ENCODE data around the gene CROCC2. TPM values are rescaled to one million over a fixed set of nuclear protein-coding genes. Genes with fewer than 3 reads are reported as not detected.

Gene CROCC2
- total and polyA plus RNA-seq, 2 donors from 2014 or later = 0.13 TPM; not detected in 1

GRCh38 chr2:241007111-241007510 lies 101.0 kb downstream of the CROCC2 start:
- no peak overlapping the region for H3K9ac ChIP-seq (ENCODE audit: low read length in 3 of 3)
- TF ChIP-seq CTCF (IDR thresholded peaks at IDR 0.05; ENCODE audit: borderline replicate concordance, extremely low read depth, insufficient read depth) = no peak
- no peak for FAIRE-seq

GRCh38 chr2:241007880-241008710 lies 102.0 kb downstream of the CROCC2 start:
- Histone ChIP-seq H3K4me3 (ENCODE audit: low read length in 3 of 3) (no peak overlapping the region), H3K36me3 (ENCODE audit: control insufficient read depth in 2 of 3, insufficient read depth in 3 of 3, low read length in 3 of 3) (peaks cover 0 to 5% (median 0%) of the 10 kb centered on the region in 3 donors), H3K27ac (ENCODE audit: low read depth in 2 of 2, low read length in 2 of 2) (no peak overlapping the region), H3K9ac (ENCODE audit: low read length in 3 of 3) (no peak overlapping the region), H3K9me3 (ENCODE audit: control insufficient read depth in 2 of 3, insufficient read depth in 1 of 3, low read length in 3 of 3) (peaks cover 0 to 16% (median 0%) of the 10 kb centered on the region in 3 donors), H3K4me1 (ENCODE audit: control insufficient read depth in 2 of 3, insufficient read depth in 2 of 3, low read depth in 1 of 3, low read length in 3 of 3) (peaks cover 0 to 22% (median 0%) of the 10 kb centered on the region in 3 donors), H3K27me3 (ENCODE audit: control insufficient read depth, insufficient read depth, low read length) (no peaks in the 10 kb centered on the region)
- DNase-seq = peak in 1 of 5 donors; percentile 80
- no peak for TF ChIP-seq CTCF (IDR thresholded peaks at IDR 0.05; ENCODE audit: borderline replicate concordance, extremely low read depth, insufficient read depth)
- intact Hi-C loops (cut with DNase I) = no loop called here
- no peak for FAIRE-seq

More at GRCh38 chr2:241007111-241007510, 101.0 kb downstream of the CROCC2 start:
- Histone ChIP-seq H3K4me1 (ENCODE audit: control insufficient read depth in 2 of 3, insufficient read depth in 2 of 3, low read depth in 1 of 3, low read length in 3 of 3) (peaks cover 0 to 22% (median 0%) of the 10 kb centered on the region in 3 donors), H3K27me3 (ENCODE audit: control insufficient read depth, insufficient read depth, low read length) (no peaks in the 10 kb centered on the region), H3K36me3 (ENCODE audit: control insufficient read depth in 2 of 3, insufficient read depth in 3 of 3, low read length in 3 of 3) (peaks cover 0 to 5% (median 0%) of the 10 kb centered on the region in 3 donors), H3K27ac (ENCODE audit: low read depth in 2 of 2, low read length in 2 of 2) (no peak overlapping the region), H3K9me3 (ENCODE audit: control insufficient read depth in 2 of 3, insufficient read depth in 1 of 3, low read length in 3 of 3) (peaks cover 0 to 16% (median 0%) of the 10 kb centered on the region in 3 donors), H3K4me3 (ENCODE audit: low read length in 3 of 3) (no peak overlapping the region)
- intact Hi-C loops (cut with DNase I) = no loop called here
- no peak for DNase-seq

- H3K27ac ChIP-seq (ENCODE audit: low read depth in 2 of 2, low read length in 2 of 2) = no peak overlapping the region
- H3K36me3 ChIP-seq (ENCODE audit: control insufficient read depth in 2 of 3, insufficient read depth in 3 of 3, low read length in 3 of 3) = peaks cover 0 to 1% (median 0%) of the 10 kb centered on the region in 3 donors
- H3K4me3 ChIP-seq (ENCODE audit: low read length in 3 of 3) = no peak overlapping the region
- DNase-seq = peak in 1 of 5 donors; percentile 64
- intact Hi-C loops (cut with DNase I) = no loop called here
- peaks cover 0 to 13% (median 0%) of the 10 kb centered on the region in 3 donors for H3K9me3 ChIP-seq (ENCODE audit: control insufficient read depth in 2 of 3, insufficient read depth in 1 of 3, low read length in 3 of 3)
- no peaks in the 10 kb centered on the region for H3K27me3 ChIP-seq (ENCODE audit: control insufficient read depth, insufficient read depth, low read length)
- TF ChIP-seq CTCF (IDR thresholded peaks at IDR 0.05; ENCODE audit: borderline replicate concordance, extremely low read depth, insufficient read depth) = no peak
- peaks cover 0 to 22% (median 0%) of the 10 kb centered on the region in 3 donors for H3K4me1 ChIP-seq (ENCODE audit: control insufficient read depth in 2 of 3, insufficient read depth in 2 of 3, low read depth in 1 of 3, low read length in 3 of 3)
- no peak for FAIRE-seq
- no peak overlapping the region for H3K9ac ChIP-seq (ENCODE audit: low read length in 3 of 3)
Measured at GRCh38 chr2:241008711-241009121, 102.6 kb downstream of the CROCC2 start.
